Right atrium auricular region (tissue), 2 donors: ENCODE data around the gene PLEKHG1. TPM values are rescaled to one million over a fixed set of nuclear protein-coding genes. Genes with fewer than 3 reads are reported as not detected.

Experiments
- DNase-seq: peaks from one replicate; pipeline ENCODE4 v3.0.0-alpha.2; 2019; ENCODE audit warnings: low spot score
- H3K27ac ChIP-seq, 2 donors: fragments of 200-600 bp; sonication (generic); 1 replicate in 1 of 2; 2 replicates in 1 of 2; pipeline ENCODE4 v1.5.1; 2016 to 2019
- H3K27me3 ChIP-seq, 2 donors: fragments of 200-600 bp; sonication (generic); one replicate each; pipeline versions ENCODE4 v1.5.1 to v1.6.0; 2017 to 2019
- H3K36me3 ChIP-seq: fragments of 200-600 bp; sonication (generic); one replicate; pipeline ENCODE4 v1.5.1; 2016
- H3K4me1 ChIP-seq, 2 donors: fragments of 200-600 bp; sonication (generic); one replicate each; pipeline versions ENCODE4 v1.5.1 to v1.6.0; 2017 to 2019
- H3K4me3 ChIP-seq, 2 donors: fragments of 200-600 bp; sonication (generic); 1 replicate in 1 of 2; 2 replicates in 1 of 2; pipeline ENCODE4 v1.5.1; 2017 to 2019; ENCODE audit warnings: mild to moderate bottlenecking in 1 of 2, moderate library complexity in 1 of 2
- H3K9me3 ChIP-seq, 2 donors: fragments of 200-600 bp; sonication (generic); one replicate each; pipeline ENCODE4 v1.5.1; 2019
- CTCF ChIP-seq, 2 donors: fragments of 200-600 bp; sonication (generic); IDR thresholded peaks; one replicate each; pipeline ENCODE4 v1.5.1; 2019; ENCODE audit warnings: antibody characterized with exemption in 2 of 2
- total RNA-seq, 2 donors: library from RNA; depleted of rRNA; stranded (reverse); fragments of >200 nt; gene quantifications; one replicate each; pipeline ENCODE4 v1.1.0, GENCODE V29; 2016

PLEKHG1 gene
- total RNA-seq, 2 donors from 2014 or later = 10.6 to 16.7 TPM

GRCh38 chr6:150622476-150622875 lies 22.8 kb downstream of the PLEKHG1 start:
- no peak overlapping the region for H3K4me3 ChIP-seq
- no peak overlapping the region for H3K27ac ChIP-seq
- H3K36me3 ChIP-seq = no peaks in the 10 kb centered on the region
- peaks cover 0 to 26% of the 10 kb centered on the region in 2 donors for H3K4me1 ChIP-seq
- no peaks in the 10 kb centered on the region for H3K9me3 ChIP-seq
- DNase-seq = no peak
- no peak for TF ChIP-seq CTCF (IDR thresholded peaks at IDR 0.05)
- H3K27me3 ChIP-seq = no peaks in the 10 kb centered on the region

- Histone ChIP-seq H3K27me3 (no peaks in the 10 kb centered on the region), H3K9me3 (no peaks in the 10 kb centered on the region), H3K4me3 (no peak overlapping the region), H3K4me1 (peaks cover 0 to 33% of the 10 kb centered on the region in 2 donors), H3K27ac (no peak overlapping the region), H3K36me3 (no peaks in the 10 kb centered on the region)
- TF ChIP-seq CTCF (IDR thresholded peaks at IDR 0.05) = no peak
- no peak for DNase-seq
These were observed 23.5 kb downstream of the PLEKHG1 start for GRCh38 chr6:150622941-150623874.

- Histone ChIP-seq H3K27ac (no peak overlapping the region), H3K4me3 (no peak overlapping the region), H3K4me1 (peaks cover 0 to 29% of the 10 kb centered on the region in 2 donors), H3K36me3 (no peaks in the 10 kb centered on the region), H3K27me3 (no peaks in the 10 kb centered on the region), H3K9me3 (no peaks in the 10 kb centered on the region)
- no peak for DNase-seq
- no peak for TF ChIP-seq CTCF (IDR thresholded peaks at IDR 0.05)
These were observed 24.5 kb downstream of the PLEKHG1 start for GRCh38 chr6:150624191-150624590.

GRCh38 chr6:150625927-150626326 lies 26.2 kb downstream of the PLEKHG1 start:
- no peak overlapping the region for H3K4me3 ChIP-seq
- peaks cover 0 to 22% of the 10 kb centered on the region in 2 donors for H3K4me1 ChIP-seq
- H3K27me3 ChIP-seq = no peaks in the 10 kb centered on the region
- H3K9me3 ChIP-seq = no peaks in the 10 kb centered on the region
- H3K27ac ChIP-seq = no peak overlapping the region
- no peak for TF ChIP-seq CTCF (IDR thresholded peaks at IDR 0.05)
- no peaks in the 10 kb centered on the region for H3K36me3 ChIP-seq
- DNase-seq = no peak

- no peak for DNase-seq
- Histone ChIP-seq H3K4me3 (no peak overlapping the region), H3K9me3 (no peaks in the 10 kb centered on the region), H3K4me1 (peaks cover 0 to 16% of the 10 kb centered on the region in 2 donors), H3K36me3 (no peaks in the 10 kb centered on the region), H3K27me3 (no peaks in the 10 kb centered on the region), H3K27ac (peak overlapping the region; percentile 26 to 32)
- no peak for TF ChIP-seq CTCF (IDR thresholded peaks at IDR 0.05)
These were observed 27.5 kb downstream of the PLEKHG1 start for GRCh38 chr6:150627154-150627553.
